Inferior parietal cortex (tissue), 1 donor: ENCODE measurements around the gene CCDC90B.
"Not testable (repeated sequence)": the region's sequence is repeated elsewhere in the genome, so short reads cannot be mapped to it uniquely, and the experiment has no call there.

ENCODE experiments used
- DNase-seq: peaks from one replicate; pipeline ENCODE4 v3.0.0-alpha.2; 2016; ENCODE audit errors: extremely low spot score

The CCDC90B gene

GRCh38 chr11:83287631-83288030 lies 1.5 kb upstream of the CCDC90B start:
- no peak for DNase-seq

GRCh38 chr11:83285151-83285770 lies 906 bp downstream of the CCDC90B start:
- no peak for DNase-seq

- no peak for DNase-seq
Observed at GRCh38 chr11:83284501-83285150, 1.5 kb downstream of the CCDC90B start.

- no peak for DNase-seq
Observed at GRCh38 chr11:83282084-83282716, 4.0 kb downstream of the CCDC90B start.

- no peak for DNase-seq
Observed at GRCh38 chr11:83280256-83280655, 5.9 kb downstream of the CCDC90B start.

GRCh38 chr11:83278351-83278750 lies 7.8 kb downstream of the CCDC90B start:
- DNase-seq: no peak

GRCh38 chr11:83275888-83276641 lies 10.1 kb downstream of the CCDC90B start:
- DNase-seq: no peak

- no peak for DNase-seq
Observed at GRCh38 chr11:83272627-83273026, 13.5 kb downstream of the CCDC90B start.

GRCh38 chr11:83271734-83272133 lies 14.4 kb downstream of the CCDC90B start:
- DNase-seq: not testable (repeated sequence)

GRCh38 chr11:83269080-83269479 lies 17.1 kb downstream of the CCDC90B start:
- not testable (repeated sequence) for DNase-seq

GRCh38 chr11:83265331-83265730 lies 20.8 kb downstream of the CCDC90B start:
- no peak for DNase-seq

- no peak for DNase-seq
Observed at GRCh38 chr11:83259559-83259958, 26.6 kb downstream of the CCDC90B start.

GRCh38 chr11:83257761-83258168 lies 28.4 kb downstream of the CCDC90B start:
- DNase-seq: no peak

- DNase-seq: no peak
Observed at GRCh38 chr11:83256602-83257340, 29.4 kb downstream of the CCDC90B start.

- DNase-seq: no peak
Observed at GRCh38 chr11:83255366-83255765, 30.8 kb downstream of the CCDC90B start.

- DNase-seq: no peak
Observed at GRCh38 chr11:83252941-83253340, 33.2 kb downstream of the CCDC90B start.

- no peak for DNase-seq
Observed at GRCh38 chr11:83252266-83252665, 33.9 kb downstream of the CCDC90B start.

GRCh38 chr11:83249972-83250593 lies 36.1 kb downstream of the CCDC90B start:
- DNase-seq: peak; percentile 67

- DNase-seq: no peak
Observed at GRCh38 chr11:83249445-83249844, 36.7 kb downstream of the CCDC90B start.

GRCh38 chr11:83241291-83241946 lies 44.7 kb downstream of the CCDC90B start:
- DNase-seq: peak; percentile 54

- no peak for DNase-seq
Observed at GRCh38 chr11:83238111-83238510, 48.1 kb downstream of the CCDC90B start.
